Measurements from ENCODE around the gene CLCNKA. TPM values are rescaled to one million over a fixed set of nuclear protein-coding genes. Genes with fewer than 3 reads are reported as not detected.

Gene CLCNKA
- total RNA-seq, 1 experiment from 2014 or later: not detected

DNA sequence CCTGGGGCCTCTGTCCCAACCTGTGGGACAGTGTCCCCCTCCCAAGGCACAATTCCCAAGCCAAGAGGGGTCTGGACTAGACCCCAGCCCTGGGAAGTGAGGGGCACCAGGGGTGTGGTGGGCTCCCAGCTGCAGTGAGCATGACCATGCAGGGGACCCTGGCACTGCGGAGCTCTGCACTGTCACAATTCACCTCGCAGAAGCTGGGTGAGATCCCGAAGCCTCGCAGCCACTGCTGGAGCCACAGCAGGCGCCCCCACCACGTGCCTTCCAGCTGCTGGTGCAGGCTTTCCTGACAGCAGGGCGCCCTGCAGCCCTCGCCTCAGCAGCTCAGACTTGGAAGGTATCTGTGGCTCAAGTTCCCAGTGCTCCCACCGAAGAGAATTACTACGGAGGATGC lies 27.8 kb upstream of the CLCNKA start:
- Mint-ChIP-seq H3K4me1 (ENCODE audit: low read depth, unreplicated experiment) (no peaks in the 10 kb centered on the region), H3K4me3 (ENCODE audit: unreplicated experiment) (no peak overlapping the region), H3K9me3 (ENCODE audit: unreplicated experiment) (no peaks in the 10 kb centered on the region), H3K27ac (ENCODE audit: unreplicated experiment) (no peak overlapping the region), H3K36me3 (ENCODE audit: insufficient read depth, unreplicated experiment) (no peaks in the 10 kb centered on the region), H3K27me3 (ENCODE audit: insufficient read depth, unreplicated experiment) (no peaks in the 10 kb centered on the region)
- no peaks in the 10 kb centered on the region for H3K27me3 ChIP-seq (replicated peaks; ENCODE audit: control insufficient read depth, insufficient read depth, low read length)
- BruUV-seq (replicated peaks): no TSS peak
- no peaks in the 10 kb centered on the region for H3K9me3 ChIP-seq
- ChIA-PET POLR2A (no interaction called here), CTCF (interaction anchor here (1.3 to 2.3 kb wide), 2 partner anchors 19 to 202 kb away, joined by 4 to 6 read pairs; partner anchors contain the start of gene ZBTB17)
- H3K4me3 ChIP-seq (ENCODE audit: low read depth, low read length): no peak overlapping the region
- H3K4me1 ChIP-seq: no peaks in the 10 kb centered on the region
- no peak for DNase-seq
- intact Hi-C loops (cut with micrococcal nuclease; ENCODE audit: unreplicated experiment): loop anchor here (1.0 kb wide), 2 partner anchors 179 to 202 kb away; no protein-coding TSS in a partner anchor
- TF ChIP-seq, protein P1, sequence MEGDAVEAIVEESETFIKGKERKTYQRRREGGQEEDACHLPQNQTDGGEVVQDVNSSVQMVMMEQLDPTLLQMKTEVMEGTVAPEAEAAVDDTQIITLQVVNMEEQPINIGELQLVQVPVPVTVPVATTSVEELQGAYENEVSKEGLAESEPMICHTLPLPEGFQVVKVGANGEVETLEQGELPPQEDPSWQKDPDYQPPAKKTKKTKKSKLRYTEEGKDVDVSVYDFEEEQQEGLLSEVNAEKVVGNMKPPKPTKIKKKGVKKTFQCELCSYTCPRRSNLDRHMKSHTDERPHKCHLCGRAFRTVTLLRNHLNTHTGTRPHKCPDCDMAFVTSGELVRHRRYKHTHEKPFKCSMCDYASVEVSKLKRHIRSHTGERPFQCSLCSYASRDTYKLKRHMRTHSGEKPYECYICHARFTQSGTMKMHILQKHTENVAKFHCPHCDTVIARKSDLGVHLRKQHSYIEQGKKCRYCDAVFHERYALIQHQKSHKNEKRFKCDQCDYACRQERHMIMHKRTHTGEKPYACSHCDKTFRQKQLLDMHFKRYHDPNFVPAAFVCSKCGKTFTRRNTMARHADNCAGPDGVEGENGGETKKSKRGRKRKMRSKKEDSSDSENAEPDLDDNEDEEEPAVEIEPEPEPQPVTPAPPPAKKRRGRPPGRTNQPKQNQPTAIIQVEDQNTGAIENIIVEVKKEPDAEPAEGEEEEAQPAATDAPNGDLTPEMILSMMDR (IDR thresholded peaks at IDR 0.05; ENCODE audit: insufficient read depth in 1 of 2, low read depth in 1 of 2, low read length in 1 of 2, severe bottlenecking in 1 of 2, unreplicated experiment in 1 of 2): no peak
- no peaks in the 10 kb centered on the region for H3K36me3 ChIP-seq (ENCODE audit: control insufficient read depth, insufficient read depth, low read length)

DNA sequence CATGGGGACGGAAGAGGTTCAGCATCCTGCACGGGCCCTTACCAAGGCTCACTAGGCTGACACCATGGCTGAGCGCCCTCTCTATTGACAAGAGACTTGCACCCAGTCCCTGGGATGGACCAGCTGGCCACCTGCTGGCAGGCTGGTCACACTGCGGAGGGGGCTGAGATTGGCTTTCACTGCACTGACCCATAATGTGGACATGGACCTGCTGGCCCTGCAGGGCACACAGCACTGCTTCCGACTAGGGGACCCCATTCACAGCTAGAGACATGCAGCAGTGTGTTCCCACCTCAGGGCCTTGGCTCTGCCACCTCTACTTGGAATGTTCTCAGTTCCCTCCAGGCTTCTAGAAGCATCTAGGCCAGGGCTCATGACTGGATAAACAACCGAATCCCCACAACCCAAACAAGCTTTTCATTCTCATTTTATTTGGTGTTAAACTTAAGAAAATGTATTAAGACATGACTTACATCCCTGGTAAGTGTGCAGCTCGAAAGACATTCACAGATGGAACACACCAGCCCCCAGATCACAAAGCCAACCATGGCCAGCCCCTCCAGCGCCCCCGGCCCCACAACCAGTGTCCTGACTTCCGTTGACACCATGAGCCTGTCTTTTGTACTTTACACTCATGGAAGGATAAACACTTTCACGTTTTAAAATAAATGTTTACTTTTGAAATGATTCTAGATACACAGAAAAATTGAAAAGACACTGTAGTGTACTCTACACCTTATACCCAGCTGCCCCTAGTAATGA lies 27.1 kb upstream of the CLCNKA start:
- CTCF ChIA-PET: interaction anchor here (0.8 to 2.3 kb wide), 4 partner anchors 19 to 203 kb away, joined by 3 to 6 read pairs (median 4); partner anchors contain the start of gene ZBTB17
- no peaks in the 10 kb centered on the region for H3K36me3 Mint-ChIP-seq (ENCODE audit: insufficient read depth, unreplicated experiment)

DNA sequence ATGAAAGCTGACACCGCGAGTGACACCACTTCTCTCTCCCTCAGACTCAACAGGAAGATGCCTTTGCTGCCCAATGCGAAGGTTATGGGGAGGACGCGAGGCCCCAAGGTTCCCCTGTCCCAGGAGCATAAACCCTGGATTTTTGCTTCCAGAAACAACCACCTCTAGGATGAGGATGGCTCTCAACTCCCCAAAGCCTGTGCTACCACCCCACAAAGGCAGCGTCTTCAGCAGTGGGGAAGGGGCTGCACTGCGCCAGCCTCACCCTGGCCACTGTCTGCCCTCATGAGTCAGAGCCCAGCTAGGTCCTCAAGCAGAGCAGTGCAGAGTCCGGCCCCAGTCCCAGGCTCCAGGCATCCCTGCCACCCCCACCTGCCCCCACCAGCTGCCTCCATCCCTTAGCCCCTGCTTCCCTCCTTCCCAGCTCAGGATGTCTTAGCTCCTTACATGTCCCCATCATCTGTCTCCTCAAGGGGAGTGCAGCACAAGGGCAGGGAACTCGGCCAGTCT lies 24.7 kb upstream of the CLCNKA start:
- CTCF ChIA-PET: interaction anchor here (0.5 kb wide), 1 partner anchor 256 kb away, joined by 3 read pairs; no protein-coding TSS in a partner anchor
- no peaks in the 10 kb centered on the region for H3K9me3 ChIP-seq
- H3K36me3 Mint-ChIP-seq (ENCODE audit: insufficient read depth, unreplicated experiment): no peaks in the 10 kb centered on the region
- H3K27ac Mint-ChIP-seq (ENCODE audit: unreplicated experiment): no peak overlapping the region
- H3K27me3 ChIP-seq (replicated peaks; ENCODE audit: control insufficient read depth, insufficient read depth, low read length): no peaks in the 10 kb centered on the region
- TF ChIP-seq, protein P1 (IDR thresholded peaks at IDR 0.05; ENCODE audit: insufficient read depth in 1 of 2, low read depth in 1 of 2, low read length in 1 of 2, severe bottlenecking in 1 of 2, unreplicated experiment in 1 of 2): no peak
- no peaks in the 10 kb centered on the region for H3K4me1 Mint-ChIP-seq (ENCODE audit: low read depth, unreplicated experiment)
- H3K4me1 ChIP-seq: no peaks in the 10 kb centered on the region
- no peak for DNase-seq
- no peaks in the 10 kb centered on the region for H3K36me3 ChIP-seq (ENCODE audit: control insufficient read depth, insufficient read depth, low read length)
- BruUV-seq (replicated peaks): no TSS peak
- no peak overlapping the region for H3K4me3 ChIP-seq (ENCODE audit: low read depth, low read length)
- POLR2A ChIA-PET: no interaction called here
- no peak overlapping the region for H3K4me3 Mint-ChIP-seq (ENCODE audit: unreplicated experiment)
- no peaks in the 10 kb centered on the region for H3K27me3 Mint-ChIP-seq (ENCODE audit: insufficient read depth, unreplicated experiment)
- H3K9me3 Mint-ChIP-seq (ENCODE audit: unreplicated experiment): no peaks in the 10 kb centered on the region
- intact Hi-C loops (cut with micrococcal nuclease; ENCODE audit: unreplicated experiment): no loop called here

More for the DNA sequence above, 27.1 kb upstream of the CLCNKA start:
- H3K9me3 Mint-ChIP-seq (ENCODE audit: unreplicated experiment): no peaks in the 10 kb centered on the region
- no peak overlapping the region for H3K4me3 Mint-ChIP-seq (ENCODE audit: unreplicated experiment)
- Histone ChIP-seq H3K27me3 (replicated peaks; ENCODE audit: control insufficient read depth, insufficient read depth, low read length) (no peaks in the 10 kb centered on the region), H3K4me3 (ENCODE audit: low read depth, low read length) (no peak overlapping the region), H3K9me3 (no peaks in the 10 kb centered on the region), H3K36me3 (ENCODE audit: control insufficient read depth, insufficient read depth, low read length) (no peaks in the 10 kb centered on the region), H3K4me1 (no peaks in the 10 kb centered on the region)
- H3K27me3 Mint-ChIP-seq (ENCODE audit: insufficient read depth, unreplicated experiment): no peaks in the 10 kb centered on the region
- intact Hi-C loops (cut with micrococcal nuclease; ENCODE audit: unreplicated experiment): loop anchor here (1.0 kb wide), 2 partner anchors 179 to 202 kb away; no protein-coding TSS in a partner anchor
- peak; percentile 61 to 67 for DNase-seq
- POLR2A ChIA-PET: no interaction called here
- no peaks in the 10 kb centered on the region for H3K4me1 Mint-ChIP-seq (ENCODE audit: low read depth, unreplicated experiment)
- TF ChIP-seq, protein P1 (IDR thresholded peaks at IDR 0.05; ENCODE audit: insufficient read depth in 1 of 2, low read depth in 1 of 2, low read length in 1 of 2, severe bottlenecking in 1 of 2, unreplicated experiment in 1 of 2): peak; percentile 56 to 74
- H3K27ac Mint-ChIP-seq (ENCODE audit: unreplicated experiment): no peak overlapping the region
- no TSS peak for BruUV-seq (replicated peaks)

Data from Caco-2 (cell line).